Sigmoid colon (tissue), 7 donors: ENCODE results near the gene PCAT7. TPM values are rescaled to one million over a fixed set of nuclear protein-coding genes. Genes with fewer than 3 reads are reported as not detected.

Source experiments
- DNase-seq: peaks from one replicate; pipeline ENCODE4 v3.0.0-alpha.2; 2019
- H3K27ac ChIP-seq, 4 donors: fragments of 200-600 bp; sonication (generic); one replicate each; pipeline ENCODE4 v1.5.1; 2016 to 2019; ENCODE audit warnings: mild to moderate bottlenecking in 1 of 4
- H3K27me3 ChIP-seq, 3 donors: fragments of 200-600 bp; sonication (generic); one replicate each; pipeline ENCODE4 v1.5.1; 2019; ENCODE audit warnings: mild to moderate bottlenecking in 1 of 3
- H3K36me3 ChIP-seq, 4 donors: fragments of 200-600 bp; sonication (generic); one replicate each; pipeline ENCODE4 v1.5.1; 2016 to 2019
- H3K4me1 ChIP-seq, 4 donors: fragments of 200-600 bp; sonication (generic); one replicate each; pipeline ENCODE4 v1.5.1; 2017 to 2019
- H3K4me3 ChIP-seq, 4 donors: fragments of 200-600 bp; sonication (generic); one replicate each; pipeline ENCODE4 v1.5.1; 2017 to 2019; ENCODE audit warnings: mild to moderate bottlenecking in 2 of 4, moderate library complexity in 1 of 4
- H3K9me3 ChIP-seq, 4 donors: fragments of 200-600 bp in 3 of 4; sonication (generic) in 3 of 4; one replicate each; pipeline versions ENCODE4 v1.5.1 to v1.6.1; 2013 to 2019
- EP300 ChIP-seq, 4 donors: sonication (generic); formaldehyde crosslinking; IDR thresholded peaks; one replicate each; pipeline ENCODE4 v1.6.1; 2017; ENCODE audit warnings: antibody characterized with exemption in 4 of 4
- POLR2A ChIP-seq, 2 donors: fragments of 450-650 bp; IDR thresholded peaks; one replicate each; pipeline ENCODE4 v1.6.1; 2016; ENCODE audit warnings: antibody characterized with exemption in 2 of 2, mild to moderate bottlenecking in 2 of 2, moderate library complexity in 2 of 2
- POLR2AphosphoS5 ChIP-seq, 4 donors: sonication (generic); formaldehyde crosslinking; IDR thresholded peaks; one replicate each; pipeline ENCODE4 v1.6.1; 2017; ENCODE audit warnings: antibody characterized with exemption in 4 of 4
- WGBS, 2 donors: extraction: QIAGEN DNeasy Blood & Tissue Kit; methylation state at CpG; one replicate each; pipeline ENCODE4 v1.1.7; 2013; 5-methylcytosine and 5-hydroxymethylcytosine counted together
- intact Hi-C: fragments of 100-400 bp; cut with DNase I; formaldehyde crosslinking; loops from one replicate; pipeline ENCODE4 v1.15.1; 2023
- polyA plus RNA-seq, 3 donors: library from polyadenylated mRNA; stranded (reverse); fragments of 200-250 nt; gene quantifications; one replicate each; pipeline ENCODE4 v1.2.3, GENCODE V29; 2013
- total RNA-seq, 4 donors: library from RNA; depleted of rRNA; stranded (reverse); fragments of >200 nt; gene quantifications; one replicate each; pipeline ENCODE4 v1.1.0, GENCODE V29; 2016
- TF ChIP-seq, protein P1 (sequence below), 4 experiments: fragments of 450-650 bp in 3 of 4; fragments of 200-600 bp in 1 of 4; IDR thresholded peaks; one replicate each; pipeline ENCODE4 v1.5.1; 2016 to 2019; ENCODE audit warnings: antibody characterized with exemption in 4 of 4, mild to moderate bottlenecking in 3 of 4, moderate library complexity in 2 of 4
- donor health status: healthy with polysubstance abuse.
- donor health status: Bipolar disorder and iron deficiency.
- donor health status: healthy.

PCAT7 gene
- total and polyA plus RNA-seq, 7 donors = 0.31 to 1.8 TPM; not detected in 5

DNA sequence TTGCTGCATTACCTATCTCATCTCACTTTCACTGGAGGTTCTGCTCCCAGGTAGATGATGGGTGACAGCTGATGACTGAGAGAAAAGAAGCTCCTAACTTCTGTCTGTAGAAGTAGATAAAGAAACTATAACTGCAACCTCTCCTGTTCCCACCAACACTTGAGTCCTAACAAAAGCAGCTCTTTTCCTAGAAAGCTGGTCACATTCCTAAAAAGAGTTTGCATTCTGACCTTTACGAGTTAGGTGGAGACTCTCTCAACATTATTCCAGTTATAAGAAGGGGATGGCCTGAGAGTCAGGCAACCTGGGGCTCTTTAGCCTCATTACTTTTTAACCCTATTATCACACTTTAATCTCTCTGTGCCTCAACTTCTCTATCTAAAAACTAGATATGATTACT, 8.9 kb upstream of the PCAT7 start:
- 41 to 69% methylated on average over 1 of the region's 1 CpG for WGBS, 2 donors
- no peak for DNase-seq
- Histone ChIP-seq H3K4me3 (no peak overlapping the region), H3K27me3 (no peaks in the 10 kb centered on the region), H3K4me1 (no peaks in the 10 kb centered on the region), H3K27ac (no peak overlapping the region), H3K36me3 (no peaks in the 10 kb centered on the region), H3K9me3 (no peaks in the 10 kb centered on the region)
- TF ChIP-seq, protein P1, sequence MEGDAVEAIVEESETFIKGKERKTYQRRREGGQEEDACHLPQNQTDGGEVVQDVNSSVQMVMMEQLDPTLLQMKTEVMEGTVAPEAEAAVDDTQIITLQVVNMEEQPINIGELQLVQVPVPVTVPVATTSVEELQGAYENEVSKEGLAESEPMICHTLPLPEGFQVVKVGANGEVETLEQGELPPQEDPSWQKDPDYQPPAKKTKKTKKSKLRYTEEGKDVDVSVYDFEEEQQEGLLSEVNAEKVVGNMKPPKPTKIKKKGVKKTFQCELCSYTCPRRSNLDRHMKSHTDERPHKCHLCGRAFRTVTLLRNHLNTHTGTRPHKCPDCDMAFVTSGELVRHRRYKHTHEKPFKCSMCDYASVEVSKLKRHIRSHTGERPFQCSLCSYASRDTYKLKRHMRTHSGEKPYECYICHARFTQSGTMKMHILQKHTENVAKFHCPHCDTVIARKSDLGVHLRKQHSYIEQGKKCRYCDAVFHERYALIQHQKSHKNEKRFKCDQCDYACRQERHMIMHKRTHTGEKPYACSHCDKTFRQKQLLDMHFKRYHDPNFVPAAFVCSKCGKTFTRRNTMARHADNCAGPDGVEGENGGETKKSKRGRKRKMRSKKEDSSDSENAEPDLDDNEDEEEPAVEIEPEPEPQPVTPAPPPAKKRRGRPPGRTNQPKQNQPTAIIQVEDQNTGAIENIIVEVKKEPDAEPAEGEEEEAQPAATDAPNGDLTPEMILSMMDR (IDR thresholded peaks at IDR 0.05) = no peak
- TF ChIP-seq EP300 (IDR thresholded peaks at IDR 0.05) (no peak), POLR2A (IDR thresholded peaks at IDR 0.05) (no peak), POLR2AphosphoS5 (IDR thresholded peaks at IDR 0.05) (no peak)
- intact Hi-C loops = no loop called here

DNA sequence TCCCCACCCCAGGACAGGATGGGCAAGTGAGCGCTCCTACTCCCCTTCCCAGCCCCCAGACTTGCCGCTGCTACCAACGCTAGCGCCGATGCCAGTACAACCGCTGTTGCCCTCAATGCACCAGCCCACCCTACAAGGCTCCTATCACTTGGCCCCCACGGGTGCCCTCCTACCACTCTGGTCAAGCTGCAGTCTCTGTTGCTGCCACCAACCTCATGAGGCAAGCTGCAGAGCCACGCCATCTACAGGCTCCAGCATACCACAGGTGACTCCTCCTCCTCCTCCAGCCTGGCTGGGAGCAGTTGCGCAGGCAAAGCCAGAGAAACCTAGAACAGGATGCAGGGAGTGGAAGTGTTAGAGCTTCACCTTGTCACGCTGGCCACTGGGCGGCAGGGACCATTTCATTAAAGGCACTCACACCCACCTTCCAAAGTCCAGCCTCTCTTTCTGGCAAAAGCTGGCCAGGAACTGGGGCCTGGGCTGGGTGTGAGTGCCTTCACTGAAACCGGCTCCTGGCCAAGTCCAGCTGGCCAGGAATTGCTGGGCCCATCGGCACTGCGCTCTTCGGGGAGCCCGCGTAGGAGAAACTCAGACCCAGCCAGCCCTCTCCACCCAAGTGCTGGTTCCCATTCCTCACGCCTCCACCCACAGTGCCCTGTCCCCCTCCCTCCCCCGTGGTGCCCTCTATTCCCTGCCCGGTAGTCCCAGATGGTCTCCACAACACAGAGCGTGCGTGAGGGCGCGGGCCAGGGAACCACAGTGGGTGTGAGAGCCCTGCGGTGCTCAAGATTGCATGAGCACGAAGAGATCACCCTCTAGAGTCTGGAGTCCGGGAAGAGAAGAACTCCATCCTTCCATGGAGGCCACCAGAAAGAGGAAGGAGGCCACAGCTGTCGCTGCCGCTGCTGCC, 1.6 kb upstream of the PCAT7 start:
- TF ChIP-seq EP300 (IDR thresholded peaks at IDR 0.05) = no peak
- TF ChIP-seq, protein P1 (IDR thresholded peaks at IDR 0.05) = no peak
- no peak for TF ChIP-seq POLR2A (IDR thresholded peaks at IDR 0.05)
- no peak for TF ChIP-seq POLR2AphosphoS5 (IDR thresholded peaks at IDR 0.05)
- Histone ChIP-seq H3K4me3 (no peak overlapping the region), H3K4me1 (no peaks in the 10 kb centered on the region), H3K9me3 (no peaks in the 10 kb centered on the region), H3K36me3 (no peaks in the 10 kb centered on the region), H3K27ac (no peak overlapping the region), H3K27me3 (no peaks in the 10 kb centered on the region)
- no peak for DNase-seq
- 43 to 91% methylated on average over 29 of the region's 29 CpGs for WGBS, 2 donors
- intact Hi-C loops = no loop called here

DNA sequence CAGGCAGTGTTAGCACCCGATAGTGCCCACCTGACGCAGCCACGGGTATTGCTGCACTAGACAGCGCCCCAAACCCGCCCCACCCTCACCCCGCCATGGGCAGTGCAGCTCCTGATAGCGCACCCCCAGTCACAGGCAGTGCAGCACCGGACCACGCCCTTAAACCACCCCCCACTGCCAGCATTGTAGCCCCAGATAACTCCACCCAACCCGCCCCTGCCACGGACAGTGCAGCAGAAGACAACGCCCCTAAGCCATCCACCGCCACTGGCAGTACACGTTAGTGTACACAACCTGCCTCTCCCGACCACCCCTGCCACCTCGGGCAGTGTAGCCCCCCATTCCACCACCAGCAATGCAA, 825 bp upstream of the PCAT7 start:
- intact Hi-C loops = no loop called here
- Histone ChIP-seq H3K27ac (no peak overlapping the region), H3K4me3 (no peak overlapping the region)

DNA sequence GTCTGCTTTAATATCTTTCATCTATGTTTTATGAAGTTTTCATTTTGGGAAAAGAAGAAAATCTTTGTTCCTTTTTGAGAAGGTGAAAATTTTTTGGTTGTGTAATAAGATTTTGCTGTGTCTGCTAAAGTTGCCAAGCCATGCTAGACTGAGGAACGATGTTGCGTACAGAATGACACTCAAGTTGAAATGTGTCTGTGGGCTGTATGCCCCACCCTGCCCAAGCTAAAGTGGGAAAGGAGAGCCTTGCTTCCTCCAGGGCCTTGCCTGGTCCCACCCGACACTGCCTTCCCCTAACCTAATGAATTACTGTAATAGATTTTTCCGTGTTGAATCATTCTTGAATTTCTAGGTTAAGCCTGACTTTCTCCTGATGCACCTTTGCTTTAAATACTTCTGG, 2.5 kb downstream of the PCAT7 start:
- H3K9me3 ChIP-seq = no peaks in the 10 kb centered on the region
- H3K4me1 ChIP-seq = no peaks in the 10 kb centered on the region
- TF ChIP-seq POLR2AphosphoS5 (IDR thresholded peaks at IDR 0.05) (no peak), POLR2A (IDR thresholded peaks at IDR 0.05) (no peak), EP300 (IDR thresholded peaks at IDR 0.05) (no peak)
- TF ChIP-seq, protein P1 (IDR thresholded peaks at IDR 0.05) = no peak
- H3K27me3 ChIP-seq = no peaks in the 10 kb centered on the region
- no peak overlapping the region for H3K4me3 ChIP-seq
- WGBS, 2 donors = 91% methylated on average over 4 of the region's 4 CpGs
- intact Hi-C loops = no loop called here
- DNase-seq = no peak
- H3K27ac ChIP-seq = no peak overlapping the region
- H3K36me3 ChIP-seq = no peaks in the 10 kb centered on the region

More for the DNA sequence above, 825 bp upstream of the PCAT7 start:
- DNase-seq = no peak
- Histone ChIP-seq H3K36me3 (no peaks in the 10 kb centered on the region), H3K9me3 (no peaks in the 10 kb centered on the region), H3K4me1 (no peaks in the 10 kb centered on the region), H3K27me3 (no peaks in the 10 kb centered on the region)
- WGBS, 2 donors = 15 to 72% methylated on average over 16 of the region's 16 CpGs
- TF ChIP-seq EP300 (IDR thresholded peaks at IDR 0.05) = no peak
- TF ChIP-seq POLR2A (IDR thresholded peaks at IDR 0.05) = no peak
- TF ChIP-seq POLR2AphosphoS5 (IDR thresholded peaks at IDR 0.05) = no peak
- TF ChIP-seq, protein P1 (IDR thresholded peaks at IDR 0.05) = no peak
